Measurements from ENCODE around the gene UGT1A3.
"Not testable (repeated sequence)": the region's sequence is repeated elsewhere in the genome, so short reads cannot be mapped to it uniquely, and the experiment has no call there.

The UGT1A3 gene

DNA sequence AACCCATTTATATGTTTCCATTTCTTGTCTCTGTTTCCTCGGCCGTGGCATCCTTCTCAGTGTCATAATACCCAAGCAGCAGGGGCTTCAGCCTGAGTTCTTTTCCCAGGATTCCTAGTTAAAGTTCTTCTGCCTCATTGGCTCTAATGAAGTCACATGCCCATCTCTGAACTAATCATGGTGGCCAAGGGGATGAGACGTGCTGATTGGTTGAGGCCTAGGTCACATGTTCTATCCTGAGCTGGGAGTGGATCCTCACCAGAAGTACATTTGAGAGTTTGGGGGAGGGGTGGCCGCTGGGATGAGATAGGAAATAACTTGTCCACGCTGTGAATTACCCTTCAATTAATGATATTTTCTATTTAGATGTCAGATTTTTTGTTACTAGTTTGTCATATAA lies 19.9 kb upstream of the UGT1A3 start:
- DNase-seq, result no peak

DNA sequence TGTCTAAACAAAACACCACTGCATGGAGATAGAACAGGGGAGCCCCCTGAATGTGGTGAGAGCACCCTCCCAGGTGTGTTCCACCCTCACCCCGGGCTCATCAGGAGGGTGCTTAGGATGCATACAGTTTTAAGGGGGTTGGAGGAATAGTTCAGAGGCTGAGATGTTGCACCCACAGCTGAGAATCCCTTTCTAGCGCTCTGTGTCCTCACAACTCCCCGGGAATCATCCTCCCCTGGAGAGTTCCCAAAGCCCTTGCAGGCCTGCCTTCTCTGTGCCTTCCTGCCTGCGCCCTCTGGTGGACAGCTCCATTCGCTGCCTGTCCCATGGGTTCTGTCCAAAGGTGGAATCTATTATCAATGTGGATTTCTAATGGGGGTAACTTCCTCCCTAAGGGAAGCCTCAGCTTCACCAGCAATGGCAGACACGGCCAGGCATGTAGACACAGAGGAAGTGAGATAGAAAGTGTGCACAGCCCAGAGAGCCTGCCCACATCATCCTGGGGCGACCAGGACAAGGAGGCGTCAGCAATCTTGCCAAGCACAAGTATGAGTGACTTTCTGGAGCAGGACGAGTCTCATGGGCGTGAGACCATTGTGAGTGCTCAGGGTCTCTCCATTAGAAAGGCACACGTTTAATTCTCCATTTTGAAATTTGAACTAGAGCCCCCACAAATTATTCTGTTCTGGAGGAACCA lies 17.4 kb upstream of the UGT1A3 start:
- peak; percentile 87 for DNase-seq

DNA sequence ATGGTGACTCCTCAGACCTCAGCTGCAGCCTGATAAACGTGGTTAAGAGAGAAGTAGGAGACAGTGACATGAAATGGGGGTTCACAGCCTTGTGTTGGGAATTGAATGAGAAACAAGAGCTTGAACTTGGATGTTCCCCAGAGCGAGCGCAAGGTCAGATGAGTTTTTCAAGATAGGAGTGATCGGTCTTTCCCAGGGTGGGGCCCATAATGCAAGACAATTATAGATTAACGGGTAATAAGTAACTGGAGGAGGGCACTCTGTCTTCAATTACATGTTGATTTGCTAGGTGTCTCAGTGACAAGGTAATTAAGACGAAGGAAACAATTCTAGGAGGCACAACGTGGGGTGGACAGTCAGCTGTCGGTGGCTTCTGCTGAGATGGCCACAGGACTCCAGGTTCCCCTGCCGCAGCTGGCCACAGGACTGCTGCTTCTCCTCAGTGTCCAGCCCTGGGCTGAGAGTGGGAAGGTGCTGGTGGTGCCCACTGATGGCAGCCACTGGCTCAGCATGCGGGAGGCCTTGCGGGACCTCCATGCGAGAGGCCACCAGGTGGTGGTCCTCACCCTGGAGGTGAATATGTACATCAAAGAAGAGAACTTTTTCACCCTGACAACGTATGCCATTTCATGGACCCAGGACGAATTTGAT lies 16.1 kb upstream of the UGT1A3 start, which contains the start of gene UGT1A5:
Gene UGT1A5 (plus strand): TSS at position 297 of the 651 bp plus-strand sequence. CDS start 85 bp downstream, at position 382.
- DNase-seq, result no peak

DNA sequence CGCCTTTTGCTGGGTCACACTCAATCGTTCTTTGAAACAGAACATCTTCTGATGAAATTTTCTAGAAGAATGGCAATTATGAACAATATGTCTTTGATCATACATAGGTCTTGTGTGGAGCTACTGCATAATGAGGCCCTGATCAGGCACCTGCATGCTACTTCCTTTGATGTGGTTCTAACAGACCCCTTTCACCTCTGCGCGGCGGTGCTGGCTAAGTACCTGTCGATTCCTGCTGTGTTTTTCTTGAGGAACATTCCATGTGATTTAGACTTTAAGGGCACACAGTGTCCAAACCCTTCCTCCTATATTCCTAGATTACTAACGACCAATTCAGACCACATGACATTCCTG lies 15.6 kb upstream of the UGT1A3 start:
- no peak for DNase-seq

DNA sequence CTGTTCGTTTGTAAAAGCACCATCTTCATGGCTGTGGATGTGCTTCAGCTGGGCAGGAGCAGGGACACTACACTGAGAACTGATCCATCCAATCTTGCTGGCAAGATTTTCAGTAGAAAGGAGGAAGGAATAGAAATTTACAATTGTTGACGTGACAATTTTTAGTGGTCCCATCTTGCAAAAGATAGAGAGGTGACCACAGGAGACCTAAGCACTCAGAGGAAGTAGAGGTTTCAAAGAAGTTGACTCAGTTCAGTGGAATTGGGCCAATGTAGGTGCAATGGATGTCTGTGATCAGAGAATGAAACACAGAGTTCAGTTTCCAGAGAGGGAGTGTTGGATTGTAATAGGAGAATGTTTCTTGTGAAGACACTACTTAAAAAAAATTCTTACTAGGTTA lies 14.7 kb upstream of the UGT1A3 start:
- DNase-seq, result no peak

DNA sequence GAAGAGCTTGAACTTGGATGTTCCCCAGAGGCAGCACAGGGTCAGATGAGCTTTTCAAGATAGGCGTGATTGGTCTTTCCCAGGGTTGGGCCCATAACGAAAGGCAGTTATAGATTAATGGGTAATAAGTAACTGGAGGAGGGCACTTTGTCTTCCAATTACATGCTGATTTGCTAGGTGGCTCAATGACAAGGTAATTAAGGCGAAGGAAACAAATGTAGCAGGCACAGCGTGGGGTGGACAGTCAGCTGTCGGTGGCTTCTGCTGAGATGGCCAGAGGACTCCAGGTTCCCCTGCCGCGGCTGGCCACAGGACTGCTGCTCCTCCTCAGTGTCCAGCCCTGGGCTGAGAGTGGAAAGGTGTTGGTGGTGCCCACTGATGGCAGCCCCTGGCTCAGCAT lies 10.3 kb upstream of the UGT1A3 start, which contains the start of gene UGT1A4:
Gene UGT1A4 (plus strand): TSS at position 185 of the 400 bp plus-strand sequence. CDS start 85 bp downstream, at position 270.
- no peak for DNase-seq

DNA sequence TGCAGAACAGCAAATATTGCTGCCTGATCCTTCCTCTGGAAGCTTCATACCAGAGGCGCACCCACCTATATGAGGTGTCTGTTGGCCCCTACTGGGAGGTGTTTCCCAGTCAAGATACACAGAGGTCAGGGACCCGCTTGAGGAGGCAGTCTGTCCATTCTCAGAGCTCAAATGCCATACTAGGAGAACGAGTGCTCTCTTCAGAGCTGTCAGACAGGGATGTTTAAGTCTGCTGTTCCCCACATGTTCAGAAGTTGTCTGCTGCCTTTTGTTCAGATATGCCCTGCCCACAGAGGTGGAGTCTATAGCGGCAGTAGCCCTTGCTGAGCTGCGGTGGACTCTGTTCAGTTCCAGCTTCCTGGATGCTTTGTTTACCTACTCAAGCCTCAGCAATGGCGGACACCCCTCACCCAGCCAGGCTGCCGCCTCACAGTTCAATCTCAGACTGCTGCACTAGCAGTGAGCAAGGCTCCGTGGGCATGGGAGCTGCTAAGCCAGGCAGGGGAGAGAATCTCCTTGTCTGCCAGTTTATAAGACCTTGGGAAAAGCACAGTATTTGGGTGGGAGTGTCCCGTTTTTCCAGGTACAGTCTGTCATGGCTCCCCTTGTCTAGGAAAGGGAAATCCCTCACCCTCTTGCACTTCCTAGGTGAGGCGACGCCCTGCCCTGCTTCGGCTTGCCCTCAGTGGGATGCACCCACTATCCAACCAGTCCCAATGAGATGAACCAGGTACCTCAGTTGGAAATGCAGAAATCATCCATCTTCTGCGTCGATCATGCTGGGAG lies 8.2 kb downstream of the UGT1A3 start:
- DNase-seq, result not testable (repeated sequence)

DNA sequence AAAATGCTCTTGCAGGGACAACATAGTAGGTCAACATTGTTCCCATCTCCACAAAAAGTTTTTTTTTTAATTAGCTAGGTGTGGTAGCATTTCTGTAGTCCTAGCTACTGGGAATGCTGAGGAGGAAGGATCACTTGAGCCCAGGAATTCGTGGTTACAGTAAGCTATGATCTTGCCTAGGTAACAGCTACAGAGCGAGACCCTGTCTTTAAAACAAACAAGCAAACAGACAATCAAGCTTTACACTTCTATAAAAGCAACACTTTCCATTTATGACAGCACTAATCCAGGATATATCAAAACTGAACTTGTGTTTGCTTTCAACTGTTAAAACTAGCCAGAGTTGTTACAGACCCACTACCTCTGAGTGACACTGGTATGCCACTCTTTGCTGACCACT lies 12.0 kb downstream of the UGT1A3 start:
- DNase-seq, result no peak

DNA sequence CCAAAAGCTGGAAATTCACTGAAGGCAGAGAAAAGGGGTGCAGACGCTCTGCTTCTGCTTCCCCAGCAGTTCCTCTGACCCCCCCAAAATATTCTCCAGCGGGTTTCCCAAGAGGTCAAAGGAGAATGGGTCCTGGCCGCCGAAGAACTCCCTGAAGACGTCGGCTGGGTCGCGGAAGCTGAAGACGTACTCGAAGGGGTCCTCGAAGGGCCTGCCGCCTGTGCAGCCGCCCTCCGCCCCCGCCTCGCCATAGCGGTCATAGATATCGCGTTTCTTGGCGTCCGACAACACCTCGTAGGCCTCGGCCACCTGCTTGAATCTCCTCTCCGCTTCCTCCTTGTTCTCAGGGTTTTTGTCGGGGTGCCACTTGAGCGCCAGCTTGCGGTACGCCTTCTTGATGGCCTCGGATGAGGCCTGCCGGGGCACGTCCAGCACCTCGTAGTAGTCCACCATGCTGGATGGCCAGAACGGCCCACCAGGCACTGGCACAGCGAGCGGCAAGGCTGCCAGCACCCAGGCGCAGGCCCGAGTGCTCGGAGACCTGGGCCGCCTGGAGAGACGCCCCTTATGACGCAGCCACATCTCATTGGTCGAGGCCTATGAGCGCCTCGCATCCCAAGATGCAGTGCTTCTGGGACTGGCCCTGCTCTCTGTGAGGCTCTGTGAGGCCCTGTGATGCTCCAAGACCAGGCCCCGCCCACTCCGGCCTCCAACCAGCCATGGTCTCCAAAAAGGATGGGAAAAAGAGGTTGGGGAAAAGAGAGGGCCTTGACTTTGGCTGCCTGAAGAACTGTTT lies 14.8 kb downstream of the UGT1A3 start:
- DNase-seq, result no peak

DNA sequence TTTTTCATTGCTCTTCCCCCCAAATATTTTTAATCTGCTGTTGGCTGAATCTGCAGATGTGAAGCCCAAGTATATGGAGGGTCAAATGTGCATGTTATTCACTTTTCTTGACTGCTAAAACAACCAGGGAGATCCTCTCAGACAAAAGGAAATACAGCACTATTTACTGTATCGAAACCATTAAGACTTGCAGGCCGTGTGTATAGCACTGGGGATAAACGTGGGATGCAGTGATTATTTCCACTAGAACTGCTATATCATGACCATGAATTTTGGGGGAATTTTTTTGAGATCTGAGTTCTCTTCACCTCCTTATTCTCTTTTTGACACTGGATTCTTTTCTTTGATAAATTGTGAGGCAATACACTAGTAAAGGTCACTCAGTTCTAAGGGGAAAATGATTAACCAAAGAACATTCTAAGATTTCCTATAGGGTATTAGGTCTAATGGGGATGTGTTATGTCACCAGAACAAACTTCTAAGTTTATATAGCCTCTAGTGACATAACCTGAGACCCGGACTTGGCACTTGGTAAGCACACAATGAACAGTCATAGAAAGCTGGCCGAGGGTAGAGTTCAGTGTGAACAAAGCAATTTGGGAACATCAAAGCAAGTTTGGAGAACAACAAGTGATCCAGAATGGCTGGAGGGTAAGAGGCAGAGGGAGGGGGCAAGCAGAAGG lies 16.4 kb downstream of the UGT1A3 start:
- DNase-seq, result no peak

DNA sequence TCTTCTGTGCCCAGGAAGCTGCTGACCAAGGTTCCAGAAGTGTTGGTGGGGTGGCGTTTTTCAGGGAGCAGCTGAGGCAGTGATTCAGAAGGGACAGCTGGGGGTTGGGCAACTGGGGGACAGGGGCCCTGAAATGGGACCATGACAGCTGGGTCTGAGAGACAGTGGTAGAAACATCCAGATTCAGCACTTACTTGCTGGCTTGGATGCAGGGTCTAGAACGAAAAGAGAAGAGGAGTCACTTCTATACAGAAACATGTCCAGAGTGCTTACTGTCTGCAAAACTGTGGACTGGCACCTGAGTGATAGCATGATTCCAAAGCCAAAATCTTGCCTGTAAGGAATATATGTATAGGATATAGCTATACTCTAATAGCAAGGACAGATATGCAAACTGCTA lies 17.0 kb downstream of the UGT1A3 start:
- DNase-seq, result not testable (repeated sequence)

DNA sequence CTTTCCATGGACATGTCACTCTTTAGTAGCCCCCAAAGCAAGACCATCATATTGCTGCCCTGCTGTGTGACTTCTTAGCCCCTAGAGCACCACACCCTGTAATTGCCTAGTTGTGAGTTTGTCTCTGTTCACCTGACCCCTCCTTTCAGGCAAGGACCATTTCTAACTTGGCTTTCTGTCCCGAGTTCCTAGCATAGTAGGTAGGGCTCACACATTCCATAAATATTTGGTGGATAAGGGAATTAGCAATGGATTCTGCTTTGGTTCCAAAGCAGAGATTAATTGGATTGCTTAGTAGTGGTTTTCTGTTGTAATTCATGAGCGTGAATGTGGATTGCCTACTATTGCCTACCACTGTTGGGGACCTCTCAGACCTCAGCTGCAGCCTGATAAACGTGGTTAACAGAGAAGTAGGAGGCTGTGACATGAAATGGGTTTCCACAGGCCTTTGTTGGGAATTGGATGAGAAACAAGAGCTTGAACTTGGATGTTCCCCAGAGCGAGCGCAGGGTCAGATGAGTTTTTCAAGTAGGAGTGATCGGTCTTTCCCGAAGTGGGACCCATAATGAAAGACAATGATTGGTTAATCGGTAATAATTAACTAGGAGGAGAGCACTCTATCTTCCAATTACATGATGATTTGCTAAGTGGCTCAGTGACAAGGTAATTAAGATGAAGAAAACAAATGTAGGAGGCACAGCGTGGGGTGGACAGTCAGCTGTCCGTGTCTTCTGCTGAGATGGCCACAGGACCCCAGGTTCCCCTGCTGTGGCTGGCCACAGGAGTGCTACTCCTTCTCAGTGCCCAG lies 17.8 kb downstream of the UGT1A3 start:
- no peak for DNase-seq

DNA sequence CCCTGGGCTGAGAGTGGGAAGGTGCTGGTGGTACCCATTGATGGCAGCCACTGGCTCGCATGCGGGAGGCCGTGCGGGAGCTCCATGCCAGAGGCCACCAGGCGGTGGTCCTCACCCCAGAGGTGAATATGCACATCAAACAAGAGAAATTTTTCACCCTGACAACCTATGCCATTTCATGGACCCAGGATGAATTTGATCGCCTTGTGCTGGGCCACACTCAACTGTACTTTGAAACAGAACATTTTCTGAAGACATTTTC lies 18.4 kb downstream of the UGT1A3 start:
- DNase-seq, result no peak

DNA sequence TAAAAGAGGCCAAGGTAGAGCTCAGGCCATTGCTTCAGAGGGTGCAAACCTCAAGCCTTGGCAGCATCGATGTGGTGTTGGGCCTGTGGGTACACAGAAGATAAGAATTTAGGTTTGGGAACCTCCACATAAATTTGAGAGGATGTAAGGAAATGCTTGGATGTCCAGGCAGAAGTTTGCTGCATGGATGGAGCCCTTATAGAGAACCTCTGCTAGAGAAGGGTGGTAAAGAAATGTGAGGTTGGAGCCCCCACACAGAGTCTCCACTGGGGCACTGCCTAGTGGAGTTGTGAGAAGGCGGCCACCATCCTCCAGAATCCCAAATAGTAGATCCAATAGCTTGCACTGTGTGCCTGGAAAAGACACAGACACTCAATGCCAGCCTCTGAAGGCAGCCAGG lies 21.8 kb downstream of the UGT1A3 start:
- DNase-seq, result not testable (repeated sequence)

DNA sequence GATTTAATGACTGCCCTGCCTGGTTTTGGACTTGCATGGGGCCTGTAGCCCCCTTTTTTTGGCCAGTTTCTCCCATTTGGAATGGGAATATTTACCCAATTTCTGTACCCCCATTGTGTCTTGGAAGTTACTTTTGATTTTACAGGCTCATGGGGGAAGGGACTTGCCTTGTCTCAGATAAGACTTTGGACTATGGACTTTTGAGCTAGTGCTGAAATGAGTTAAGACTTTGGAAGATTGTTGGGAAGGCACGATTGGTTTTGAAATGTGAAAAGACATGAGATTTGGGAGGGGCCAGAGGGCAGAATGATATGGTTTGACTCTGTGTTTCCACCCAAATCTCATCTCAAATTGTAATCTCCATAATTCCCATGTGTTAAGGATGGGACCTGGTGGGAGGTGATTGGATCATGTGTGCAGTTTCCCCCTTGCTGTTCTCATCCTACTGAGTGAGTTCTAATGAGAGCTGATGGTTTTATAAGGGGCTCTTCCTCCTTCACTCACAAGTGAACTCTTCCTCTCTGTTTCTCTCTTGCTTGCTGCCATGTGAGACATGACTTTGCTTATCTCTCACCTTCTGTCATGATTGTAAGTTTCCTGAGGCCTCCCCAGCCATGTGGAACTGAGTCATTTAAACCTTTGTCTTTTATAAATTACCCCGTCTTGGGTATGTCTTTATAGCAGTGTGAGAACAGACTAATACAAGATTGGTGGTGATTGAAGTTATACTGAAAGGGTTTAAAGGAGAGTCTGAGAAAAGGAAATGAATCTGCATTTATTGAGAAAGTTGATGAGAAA lies 22.6 kb downstream of the UGT1A3 start:
- not testable (repeated sequence) for DNase-seq

DNA sequence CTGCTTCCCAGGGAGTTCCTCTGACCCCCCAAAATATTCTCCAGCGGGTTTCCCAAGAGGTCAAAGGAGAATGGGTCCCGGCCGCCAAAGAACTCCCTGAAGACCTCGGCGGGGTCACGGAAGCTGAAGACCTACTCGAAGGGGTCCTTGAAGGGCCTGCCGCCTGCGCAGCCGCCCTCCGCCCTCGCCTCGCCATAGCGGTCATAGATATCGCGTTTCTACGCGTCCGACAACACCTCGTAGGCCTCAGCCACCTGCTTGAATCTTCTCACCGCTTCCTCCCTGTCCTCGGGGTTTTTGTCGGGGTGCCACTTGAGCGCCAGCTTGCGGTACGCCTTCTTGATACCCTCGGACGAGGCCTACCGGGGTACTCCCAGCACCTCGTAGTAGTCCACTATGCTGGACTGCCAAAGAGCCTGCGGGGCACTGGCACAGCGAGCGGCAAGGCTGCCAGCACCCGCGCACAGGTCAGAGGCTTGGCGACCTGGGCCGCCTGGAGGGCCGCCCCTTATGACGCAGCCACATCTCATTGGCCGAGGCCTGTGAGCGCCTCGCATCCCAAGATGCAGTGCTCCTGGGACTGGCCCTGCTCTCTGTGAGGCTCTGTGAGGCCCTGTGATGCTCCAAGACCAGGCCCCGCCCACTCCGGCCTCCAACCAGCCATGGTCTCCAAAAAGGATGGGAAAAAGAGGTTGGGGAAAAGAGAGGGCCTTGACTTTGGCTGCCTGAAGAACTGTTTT lies 26.2 kb downstream of the UGT1A3 start:
- no peak for DNase-seq

DNA sequence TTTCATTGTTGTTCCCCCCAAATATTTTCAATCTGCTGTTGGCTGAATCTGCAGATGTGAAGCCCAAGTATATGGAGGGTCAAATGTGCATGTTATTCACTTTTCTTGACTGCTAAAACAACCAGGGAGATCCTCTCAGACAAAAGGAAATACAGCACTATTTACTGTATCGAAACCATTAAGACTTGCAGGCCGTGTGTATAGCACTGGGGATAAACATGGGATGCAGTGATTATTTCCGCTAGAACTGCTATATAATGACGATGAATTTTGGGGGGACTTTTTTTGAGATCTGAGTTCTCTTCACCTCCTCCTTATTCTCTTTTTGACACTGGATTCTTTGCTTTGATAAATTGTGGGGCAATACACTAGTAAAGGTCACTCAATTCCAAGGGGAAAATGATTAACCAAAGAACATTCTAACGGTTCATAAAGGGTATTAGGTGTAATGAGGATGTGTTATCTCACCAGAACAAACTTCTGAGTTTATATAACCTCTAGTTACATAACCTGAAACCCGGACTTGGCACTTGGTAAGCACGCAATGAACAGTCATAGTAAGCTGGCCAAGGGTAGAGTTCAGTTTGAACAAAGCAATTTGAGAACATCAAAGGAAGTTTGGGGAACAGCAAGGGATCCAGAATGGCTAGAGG lies 27.7 kb downstream of the UGT1A3 start:
- no peak for DNase-seq

DNA sequence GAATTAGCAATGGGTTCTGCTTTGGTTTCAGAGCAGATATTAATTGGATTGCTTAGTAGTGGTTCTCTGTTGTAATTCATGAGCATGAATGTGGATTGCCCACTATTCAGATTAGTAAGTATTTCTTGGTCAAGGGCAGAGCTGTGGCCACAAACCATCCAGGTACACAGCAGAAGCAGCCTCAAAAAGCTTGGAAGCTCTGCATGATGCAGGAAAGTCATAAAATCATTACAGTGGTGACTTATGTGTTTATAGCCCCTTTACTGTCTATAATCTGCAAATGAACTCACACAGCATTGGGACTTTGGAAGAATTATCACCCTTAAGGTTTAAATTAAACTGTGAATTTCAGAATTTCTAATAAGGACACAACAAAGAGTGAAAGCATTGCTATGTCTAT lies 29.3 kb downstream of the UGT1A3 start:
- no peak for DNase-seq

DNA sequence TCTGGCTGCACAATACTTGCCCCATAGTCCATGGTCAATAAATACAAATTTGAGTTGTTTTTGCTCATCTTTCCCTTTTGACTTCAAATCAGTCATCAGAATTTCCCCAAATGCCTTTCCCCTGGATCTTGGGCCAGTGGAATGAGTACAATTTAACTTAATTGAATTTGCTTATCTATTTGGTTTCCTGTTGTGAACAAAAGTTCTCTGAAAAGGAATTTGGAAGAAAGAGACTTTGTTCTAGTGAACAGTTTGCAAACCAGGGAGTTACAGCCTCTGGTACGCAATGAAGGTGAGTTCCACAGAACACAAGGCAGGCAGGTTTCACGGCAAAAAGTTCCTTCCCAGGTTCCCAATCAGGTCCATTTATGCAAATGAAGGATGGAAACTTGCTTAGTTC lies 30.0 kb downstream of the UGT1A3 start:
- DNase-seq, result no peak

DNA sequence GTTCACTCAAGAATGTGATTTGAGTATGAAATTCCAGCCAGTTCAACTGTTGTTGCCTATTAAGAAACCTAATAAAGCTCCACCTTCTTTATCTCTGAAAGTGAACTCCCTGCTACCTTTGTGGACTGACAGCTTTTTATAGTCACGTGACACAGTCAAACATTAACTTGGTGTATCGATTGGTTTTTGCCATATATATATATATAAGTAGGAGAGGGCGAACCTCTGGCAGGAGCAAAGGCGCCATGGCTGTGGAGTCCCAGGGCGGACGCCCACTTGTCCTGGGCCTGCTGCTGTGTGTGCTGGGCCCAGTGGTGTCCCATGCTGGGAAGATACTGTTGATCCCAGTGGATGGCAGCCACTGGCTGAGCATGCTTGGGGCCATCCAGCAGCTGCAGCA lies 31.2 kb downstream of the UGT1A3 start, which contains the start of gene UGT1A1:
Gene UGT1A1 (plus strand): TSS at position 228 of the 400 bp plus-strand sequence. CDS start 18 bp downstream, at position 246.
- no peak for DNase-seq
